SW 1271 (cell line): ENCODE measurements around the gene PNPLA8.

Experiments used
- DNase-seq, 2 experiments: peaks; one replicate each; lab custom pipeline; 2025; lab: John Stamatoyannopoulos, UW

Gene PNPLA8

GRCh38 chr7:108442039-108442568 is 83.8 kb downstream of the PNPLA8 start:
- no peak for DNase-seq

GRCh38 chr7:108441392-108441955 is 84.5 kb downstream of the PNPLA8 start:
- no peak for DNase-seq

GRCh38 chr7:108440613-108441012 is 85.3 kb downstream of the PNPLA8 start:
- DNase-seq, result no peak

GRCh38 chr7:108436906-108437305 is 89.0 kb downstream of the PNPLA8 start:
- DNase-seq, result no peak

- DNase-seq, result no peak
Measured at GRCh38 chr7:108434010-108434409, 91.9 kb downstream of the PNPLA8 start.

- no peak for DNase-seq
Measured at GRCh38 chr7:108431099-108431498, 94.8 kb downstream of the PNPLA8 start.

GRCh38 chr7:108430664-108431063 is 95.3 kb downstream of the PNPLA8 start:
- DNase-seq, result no peak

GRCh38 chr7:108427766-108428165 is 98.2 kb downstream of the PNPLA8 start:
- DNase-seq, result no peak

GRCh38 chr7:108425714-108426275 is 100.1 kb downstream of the PNPLA8 start:
- no peak for DNase-seq

- DNase-seq, result no peak
Measured at GRCh38 chr7:108424013-108424412, 101.9 kb downstream of the PNPLA8 start.

GRCh38 chr7:108423089-108423989 is 102.6 kb downstream of the PNPLA8 start:
- DNase-seq, result no peak

GRCh38 chr7:108421720-108422331 is 104.1 kb downstream of the PNPLA8 start:
- DNase-seq, result no peak
